C4-2B (cell line): ENCODE results near the gene PGK2.

ENCODE experiments used
- ZFX ChIP-seq: fragments of 450-650 bp; IDR thresholded peaks from 2 replicates; pipeline ENCODE4 v1.6.1; 2017
- TF ChIP-seq, protein P1 (sequence below): fragments of 450-650 bp; conservative IDR thresholded peaks from 2 replicates; pipeline ENCODE4 v1.5.1; 2017; ENCODE audit warnings: mild to moderate bottlenecking

DNA sequence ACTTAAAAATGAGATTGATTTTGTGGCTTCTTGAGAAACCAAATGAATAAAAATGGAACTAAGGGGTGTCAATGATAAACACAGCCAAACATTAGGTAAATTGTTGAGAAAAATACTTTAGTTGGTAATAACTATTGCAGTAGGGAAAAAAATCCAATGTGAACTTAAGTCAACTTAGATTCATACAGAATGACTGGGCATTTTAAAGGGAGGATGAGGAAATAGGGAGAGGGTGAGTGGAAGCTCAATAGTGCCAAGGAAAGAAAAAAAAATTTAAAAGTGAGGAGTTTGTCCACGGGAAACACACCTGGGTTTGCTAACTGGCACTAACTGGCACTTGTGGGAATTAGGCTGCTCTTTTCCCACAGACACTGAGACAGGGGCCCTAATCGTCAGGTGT, 26.2 kb upstream of the PGK2 start:
- TF ChIP-seq, protein P1, sequence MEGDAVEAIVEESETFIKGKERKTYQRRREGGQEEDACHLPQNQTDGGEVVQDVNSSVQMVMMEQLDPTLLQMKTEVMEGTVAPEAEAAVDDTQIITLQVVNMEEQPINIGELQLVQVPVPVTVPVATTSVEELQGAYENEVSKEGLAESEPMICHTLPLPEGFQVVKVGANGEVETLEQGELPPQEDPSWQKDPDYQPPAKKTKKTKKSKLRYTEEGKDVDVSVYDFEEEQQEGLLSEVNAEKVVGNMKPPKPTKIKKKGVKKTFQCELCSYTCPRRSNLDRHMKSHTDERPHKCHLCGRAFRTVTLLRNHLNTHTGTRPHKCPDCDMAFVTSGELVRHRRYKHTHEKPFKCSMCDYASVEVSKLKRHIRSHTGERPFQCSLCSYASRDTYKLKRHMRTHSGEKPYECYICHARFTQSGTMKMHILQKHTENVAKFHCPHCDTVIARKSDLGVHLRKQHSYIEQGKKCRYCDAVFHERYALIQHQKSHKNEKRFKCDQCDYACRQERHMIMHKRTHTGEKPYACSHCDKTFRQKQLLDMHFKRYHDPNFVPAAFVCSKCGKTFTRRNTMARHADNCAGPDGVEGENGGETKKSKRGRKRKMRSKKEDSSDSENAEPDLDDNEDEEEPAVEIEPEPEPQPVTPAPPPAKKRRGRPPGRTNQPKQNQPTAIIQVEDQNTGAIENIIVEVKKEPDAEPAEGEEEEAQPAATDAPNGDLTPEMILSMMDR, result no peak
- TF ChIP-seq ZFX, result no peak
